Measurements from ENCODE around the gene POU4F2. TPM values are rescaled to one million over a fixed set of nuclear protein-coding genes. Genes with fewer than 3 reads are reported as not detected.

Gene POU4F2
- not detected for polyA plus RNA-seq (2013, experiment 1 of 4)
- polyA plus RNA-seq (2013, experiment 2 of 4) = 0.05 TPM
- polyA plus RNA-seq (2013, experiment 3 of 4) = 0.21 TPM
- 0.36 TPM for polyA plus RNA-seq (2013, experiment 4 of 4)

DNA sequence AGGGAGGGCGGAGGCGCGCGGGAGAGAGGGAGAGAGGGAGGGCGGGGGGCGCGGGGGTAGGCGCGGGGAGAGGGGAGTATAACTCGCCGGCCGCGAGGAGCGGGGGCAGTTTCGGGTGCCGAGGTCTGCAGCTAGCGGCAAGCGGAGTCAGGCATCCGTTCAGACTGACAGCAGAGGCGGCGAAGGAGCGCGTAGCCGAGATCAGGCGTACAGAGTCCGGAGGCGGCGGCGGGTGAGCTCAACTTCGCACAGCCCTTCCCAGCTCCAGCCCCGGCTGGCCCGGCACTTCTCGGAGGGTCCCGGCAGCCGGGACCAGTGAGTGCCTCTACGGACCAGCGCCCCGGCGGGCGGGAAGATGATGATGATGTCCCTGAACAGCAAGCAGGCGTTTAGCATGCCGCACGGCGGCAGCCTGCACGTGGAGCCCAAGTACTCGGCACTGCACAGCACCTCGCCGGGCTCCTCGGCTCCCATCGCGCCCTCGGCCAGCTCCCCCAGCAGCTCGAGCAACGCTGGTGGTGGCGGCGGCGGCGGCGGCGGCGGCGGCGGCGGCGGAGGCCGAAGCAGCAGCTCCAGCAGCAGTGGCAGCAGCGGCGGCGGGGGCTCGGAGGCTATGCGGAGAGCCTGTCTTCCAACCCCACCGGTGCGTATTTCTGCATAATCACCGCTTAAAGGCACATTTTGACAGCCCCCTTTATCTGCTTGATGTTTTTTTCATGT lies at the start of gene POU4F2:
POU4F2 (plus strand) TSS at position 108 of the 720 bp plus-strand sequence; CDS start at position 356, 248 bp downstream.
- Histone ChIP-seq H3K4me3 (ENCODE audit: insufficient read depth, low read depth, low read length) (peak within 1 kb of the TSS; percentile 35), H3K9me3 (ENCODE audit: control insufficient read depth, low read length) (no peaks in the 10 kb centered on the region), H3K36me3 (ENCODE audit: control insufficient read depth, insufficient read depth, low read length) (no peaks in the 10 kb centered on the region), H3K4me1 (ENCODE audit: control insufficient read depth, insufficient read depth, low read length) (peaks cover 16% of the 10 kb centered on the region), H3K27ac (ENCODE audit: insufficient read depth, low read depth, low read length, poor library complexity, severe bottlenecking) (no peak within 1 kb of the TSS), H3K27me3 (ENCODE audit: control insufficient read depth, insufficient read depth, low read length, poor library complexity, severe bottlenecking) (peaks cover 100% of the 10 kb centered on the region)
- WGBS, 2 experiments = 0 to 1% methylated on average over 74 of the region's 74 CpGs

GRCh38 chr4:146590801-146591200 lies 47.9 kb upstream of the POU4F2 start:
- no peaks in the 10 kb centered on the region for H3K27me3 ChIP-seq (ENCODE audit: control insufficient read depth, insufficient read depth, low read length, poor library complexity, severe bottlenecking)
- no peak overlapping the region for H3K4me3 ChIP-seq (ENCODE audit: insufficient read depth, low read depth, low read length)
- WGBS, 2 experiments = 89 to 93% methylated on average over 3 of the region's 3 CpGs
- H3K4me1 ChIP-seq (ENCODE audit: control insufficient read depth, insufficient read depth, low read length) = no peaks in the 10 kb centered on the region
- no peaks in the 10 kb centered on the region for H3K36me3 ChIP-seq (ENCODE audit: control insufficient read depth, insufficient read depth, low read length)
- no peak overlapping the region for H3K27ac ChIP-seq (ENCODE audit: insufficient read depth, low read depth, low read length, poor library complexity, severe bottlenecking)
- H3K9me3 ChIP-seq (ENCODE audit: control insufficient read depth, low read length) = no peaks in the 10 kb centered on the region

GRCh38 chr4:146592019-146592418 lies 46.7 kb upstream of the POU4F2 start:
- no peak overlapping the region for H3K27ac ChIP-seq (ENCODE audit: insufficient read depth, low read depth, low read length, poor library complexity, severe bottlenecking)
- WGBS, 2 experiments = 92% methylated on average over 2 of the region's 2 CpGs; no CpG with 5 or more reads in 1 of the 2 experiments

DNA sequence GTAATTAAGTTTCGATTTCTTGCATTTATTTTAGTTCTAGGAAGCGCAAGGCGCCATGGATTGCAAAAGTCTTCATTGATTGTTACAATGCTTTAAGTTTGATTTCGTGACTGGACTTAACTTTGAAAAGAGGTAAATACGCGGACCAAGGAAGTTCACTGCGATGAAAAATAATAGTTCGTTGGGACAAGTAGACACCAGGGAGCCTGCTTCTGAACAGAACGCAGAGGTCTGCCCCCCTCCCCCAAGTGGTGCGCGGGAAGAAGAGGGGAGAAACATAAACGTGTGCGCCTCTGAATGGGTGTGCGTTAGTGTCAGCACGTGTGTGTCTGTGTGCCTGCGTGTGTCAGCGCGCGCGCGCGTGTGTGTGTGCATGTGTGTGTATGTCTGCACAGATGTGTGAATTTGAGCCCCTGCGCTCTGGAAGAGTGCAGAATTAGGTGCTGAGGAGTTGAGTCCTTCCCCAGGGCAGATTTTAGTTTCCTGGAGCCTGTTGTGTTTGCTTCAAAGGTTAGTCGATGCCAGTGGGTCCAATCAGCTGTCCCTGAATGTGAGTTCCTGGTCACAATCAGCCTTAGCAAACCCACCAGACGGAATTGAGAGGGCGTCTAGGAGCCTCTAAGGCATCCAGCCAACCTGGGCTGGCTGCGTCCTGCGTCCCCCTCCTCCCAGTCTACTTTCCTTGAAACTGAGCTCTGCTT lies 5.8 kb upstream of the POU4F2 start:
- Histone ChIP-seq H3K9me3 (ENCODE audit: control insufficient read depth, low read length) (no peaks in the 10 kb centered on the region), H3K27me3 (ENCODE audit: control insufficient read depth, insufficient read depth, low read length, poor library complexity, severe bottlenecking) (peaks cover 100% of the 10 kb centered on the region), H3K4me1 (ENCODE audit: control insufficient read depth, insufficient read depth, low read length) (peaks cover 5% of the 10 kb centered on the region), H3K36me3 (ENCODE audit: control insufficient read depth, insufficient read depth, low read length) (no peaks in the 10 kb centered on the region), H3K4me3 (ENCODE audit: insufficient read depth, low read depth, low read length) (no peak overlapping the region), H3K27ac (ENCODE audit: insufficient read depth, low read depth, low read length, poor library complexity, severe bottlenecking) (no peak overlapping the region)
- WGBS, 2 experiments = 26 to 28% methylated on average over 28 of the region's 28 CpGs

More at GRCh38 chr4:146592019-146592418, 46.7 kb upstream of the POU4F2 start:
- Histone ChIP-seq H3K4me1 (ENCODE audit: control insufficient read depth, insufficient read depth, low read length) (no peaks in the 10 kb centered on the region), H3K9me3 (ENCODE audit: control insufficient read depth, low read length) (no peaks in the 10 kb centered on the region), H3K27me3 (ENCODE audit: control insufficient read depth, insufficient read depth, low read length, poor library complexity, severe bottlenecking) (no peaks in the 10 kb centered on the region), H3K36me3 (ENCODE audit: control insufficient read depth, insufficient read depth, low read length) (no peaks in the 10 kb centered on the region), H3K4me3 (ENCODE audit: insufficient read depth, low read depth, low read length) (no peak overlapping the region)

DNA sequence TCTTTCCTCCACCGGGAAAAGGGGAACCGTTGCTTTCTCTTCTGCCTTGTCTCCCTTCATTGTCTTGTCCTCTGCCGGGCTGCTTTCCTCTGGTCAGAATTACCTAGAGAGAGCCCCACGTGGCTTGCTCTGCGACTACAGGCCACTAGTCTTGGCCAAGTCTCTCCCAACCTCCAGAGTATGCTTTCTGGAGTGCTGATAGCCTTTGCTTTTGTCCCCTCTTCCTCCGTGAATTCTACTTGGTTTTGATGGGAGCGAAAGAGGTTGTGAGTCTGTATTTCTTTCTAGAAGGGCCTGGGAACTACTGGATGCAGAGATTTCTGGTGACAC lies 5.3 kb upstream of the POU4F2 start:
- Histone ChIP-seq H3K36me3 (ENCODE audit: control insufficient read depth, insufficient read depth, low read length) (no peaks in the 10 kb centered on the region), H3K27me3 (ENCODE audit: control insufficient read depth, insufficient read depth, low read length, poor library complexity, severe bottlenecking) (peaks cover 100% of the 10 kb centered on the region), H3K9me3 (ENCODE audit: control insufficient read depth, low read length) (no peaks in the 10 kb centered on the region), H3K4me3 (ENCODE audit: insufficient read depth, low read depth, low read length) (no peak overlapping the region), H3K4me1 (ENCODE audit: control insufficient read depth, insufficient read depth, low read length) (peaks cover 11% of the 10 kb centered on the region), H3K27ac (ENCODE audit: insufficient read depth, low read depth, low read length, poor library complexity, severe bottlenecking) (no peak overlapping the region)
- 3 to 6% methylated on average over 7 of the region's 7 CpGs for WGBS, 2 experiments

DNA sequence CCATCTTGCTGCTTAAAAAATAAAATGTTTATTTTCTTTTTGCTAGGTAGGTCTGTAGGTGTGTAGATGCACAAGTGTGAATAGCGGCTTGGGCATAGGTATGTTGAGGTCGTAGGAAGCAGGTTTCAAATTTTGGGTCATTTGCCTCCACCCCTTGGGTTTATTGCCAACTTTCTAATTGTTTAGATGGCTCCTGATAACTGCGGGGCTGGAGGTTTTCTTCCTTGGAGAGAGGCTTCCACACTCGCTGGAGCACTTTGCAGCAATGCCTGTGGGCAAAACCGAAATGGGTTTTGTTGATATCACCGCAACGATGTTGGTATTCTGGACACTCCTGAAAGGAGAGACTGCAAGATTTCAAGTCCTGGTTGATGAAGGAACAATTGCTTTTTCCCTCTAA lies 3.9 kb upstream of the POU4F2 start:
- peaks cover 100% of the 10 kb centered on the region for H3K27me3 ChIP-seq (ENCODE audit: control insufficient read depth, insufficient read depth, low read length, poor library complexity, severe bottlenecking)
- H3K27ac ChIP-seq (ENCODE audit: insufficient read depth, low read depth, low read length, poor library complexity, severe bottlenecking) = no peak overlapping the region
- no peaks in the 10 kb centered on the region for H3K9me3 ChIP-seq (ENCODE audit: control insufficient read depth, low read length)
- H3K4me1 ChIP-seq (ENCODE audit: control insufficient read depth, insufficient read depth, low read length) = peaks cover 16% of the 10 kb centered on the region
- 38 to 40% methylated on average over 7 of the region's 7 CpGs for WGBS, 2 experiments
- no peaks in the 10 kb centered on the region for H3K36me3 ChIP-seq (ENCODE audit: control insufficient read depth, insufficient read depth, low read length)
- H3K4me3 ChIP-seq (ENCODE audit: insufficient read depth, low read depth, low read length) = no peak overlapping the region

- peak overlapping the region; percentile 35 for H3K4me3 ChIP-seq (ENCODE audit: insufficient read depth, low read depth, low read length)
- 4% methylated on average over 34 to 35 of the region's 35 CpGs for WGBS, 2 experiments
Observed at GRCh38 chr4:146637621-146638332, 916 bp upstream of the POU4F2 start.

GRCh38 chr4:146638333-146638785 lies 334 bp upstream of the POU4F2 start:
- no peaks in the 10 kb centered on the region for H3K36me3 ChIP-seq (ENCODE audit: control insufficient read depth, insufficient read depth, low read length)
- H3K4me3 ChIP-seq (ENCODE audit: insufficient read depth, low read depth, low read length) = peak overlapping the region; percentile 35
- H3K9me3 ChIP-seq (ENCODE audit: control insufficient read depth, low read length) = no peaks in the 10 kb centered on the region
- H3K4me1 ChIP-seq (ENCODE audit: control insufficient read depth, insufficient read depth, low read length) = peaks cover 16% of the 10 kb centered on the region
- H3K27me3 ChIP-seq (ENCODE audit: control insufficient read depth, insufficient read depth, low read length, poor library complexity, severe bottlenecking) = peaks cover 100% of the 10 kb centered on the region
- H3K27ac ChIP-seq (ENCODE audit: insufficient read depth, low read depth, low read length, poor library complexity, severe bottlenecking) = no peak overlapping the region
- WGBS, 2 experiments = 1% methylated on average over 34 of the region's 34 CpGs

More at GRCh38 chr4:146637621-146638332, 916 bp upstream of the POU4F2 start:
- Histone ChIP-seq H3K27me3 (ENCODE audit: control insufficient read depth, insufficient read depth, low read length, poor library complexity, severe bottlenecking) (peaks cover 100% of the 10 kb centered on the region), H3K27ac (ENCODE audit: insufficient read depth, low read depth, low read length, poor library complexity, severe bottlenecking) (no peak overlapping the region), H3K4me1 (ENCODE audit: control insufficient read depth, insufficient read depth, low read length) (peaks cover 16% of the 10 kb centered on the region), H3K36me3 (ENCODE audit: control insufficient read depth, insufficient read depth, low read length) (no peaks in the 10 kb centered on the region), H3K9me3 (ENCODE audit: control insufficient read depth, low read length) (no peaks in the 10 kb centered on the region)

DNA sequence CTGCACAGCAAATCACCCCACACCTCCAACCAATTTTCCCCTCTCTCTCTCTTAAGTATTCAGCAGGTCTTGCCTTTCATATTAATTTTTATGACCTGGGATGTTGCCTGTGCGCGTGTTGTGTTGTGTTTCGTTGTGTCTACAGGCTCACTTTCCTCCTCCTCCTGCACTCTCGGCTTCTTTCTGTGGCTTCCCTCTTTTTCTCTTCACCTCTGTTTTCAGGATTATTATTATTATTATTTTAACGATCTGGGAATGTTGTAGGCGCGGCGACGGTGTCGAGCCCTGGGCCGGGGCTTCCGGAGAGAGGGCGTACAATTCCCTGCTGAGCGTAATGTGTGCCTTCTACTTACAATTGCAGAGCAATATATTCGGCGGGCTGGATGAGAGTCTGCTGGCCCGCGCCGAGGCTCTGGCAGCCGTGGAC lies 826 bp downstream of the POU4F2 start:
- Histone ChIP-seq H3K36me3 (ENCODE audit: control insufficient read depth, insufficient read depth, low read length) (no peaks in the 10 kb centered on the region), H3K27ac (ENCODE audit: insufficient read depth, low read depth, low read length, poor library complexity, severe bottlenecking) (no peak overlapping the region), H3K27me3 (ENCODE audit: control insufficient read depth, insufficient read depth, low read length, poor library complexity, severe bottlenecking) (peaks cover 100% of the 10 kb centered on the region), H3K4me1 (ENCODE audit: control insufficient read depth, insufficient read depth, low read length) (peaks cover 16% of the 10 kb centered on the region), H3K4me3 (ENCODE audit: insufficient read depth, low read depth, low read length) (peak overlapping the region; percentile 35), H3K9me3 (ENCODE audit: control insufficient read depth, low read length) (no peaks in the 10 kb centered on the region)
- WGBS, 2 experiments = 3% methylated on average over 15 to 19 of the region's 20 CpGs

DNA sequence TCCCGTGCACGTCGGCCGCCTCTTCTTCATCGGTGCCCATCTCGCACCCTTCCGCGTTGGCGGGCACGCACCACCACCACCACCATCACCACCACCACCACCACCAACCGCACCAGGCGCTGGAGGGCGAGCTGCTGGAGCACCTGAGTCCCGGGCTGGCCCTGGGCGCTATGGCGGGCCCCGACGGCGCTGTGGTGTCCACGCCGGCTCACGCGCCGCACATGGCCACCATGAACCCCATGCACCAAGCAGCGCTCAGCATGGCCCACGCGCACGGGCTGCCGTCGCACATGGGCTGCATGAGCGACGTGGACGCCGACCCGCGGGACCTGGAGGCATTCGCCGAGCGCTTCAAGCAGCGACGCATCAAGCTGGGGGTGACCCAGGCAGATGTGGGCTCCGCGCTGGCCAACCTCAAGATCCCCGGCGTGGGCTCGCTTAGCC lies 1.4 kb downstream of the POU4F2 start:
- Histone ChIP-seq H3K27ac (ENCODE audit: insufficient read depth, low read depth, low read length, poor library complexity, severe bottlenecking) (no peak overlapping the region), H3K36me3 (ENCODE audit: control insufficient read depth, insufficient read depth, low read length) (no peaks in the 10 kb centered on the region), H3K27me3 (ENCODE audit: control insufficient read depth, insufficient read depth, low read length, poor library complexity, severe bottlenecking) (peaks cover 100% of the 10 kb centered on the region), H3K4me1 (ENCODE audit: control insufficient read depth, insufficient read depth, low read length) (peaks cover 16% of the 10 kb centered on the region), H3K4me3 (ENCODE audit: insufficient read depth, low read depth, low read length) (no peak overlapping the region), H3K9me3 (ENCODE audit: control insufficient read depth, low read length) (no peaks in the 10 kb centered on the region)
- WGBS, 2 experiments = 4 to 6% methylated on average over 46 of the region's 46 CpGs
